Measurements from ENCODE around the gene PIGZ. TPM values are rescaled to one million over a fixed set of nuclear protein-coding genes. Genes with fewer than 3 reads are reported as not detected.

The PIGZ gene
- total RNA-seq, 1 experiment from 2014 or later, result 0.06 TPM

DNA sequence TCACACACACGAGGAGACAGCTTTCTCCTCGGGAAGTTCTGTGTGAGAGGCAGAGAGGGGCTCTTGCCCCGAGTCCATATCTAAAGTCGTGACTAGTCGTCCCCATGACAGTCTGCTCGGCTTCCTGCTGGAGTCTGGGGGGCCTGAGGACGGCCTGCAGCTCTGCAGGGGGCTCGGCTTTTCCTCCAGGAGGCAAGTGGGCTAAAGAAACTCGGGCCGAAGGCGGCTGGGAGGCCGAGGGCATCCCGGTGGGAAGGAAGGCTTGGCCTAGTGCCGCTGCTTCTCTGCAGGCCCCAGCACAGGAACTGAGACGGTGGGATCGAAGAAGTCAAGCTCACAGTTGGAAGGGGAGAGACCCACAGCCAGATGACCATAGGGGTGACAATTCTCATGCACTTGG, 25.4 kb upstream of the PIGZ start:
- Histone ChIP-seq H3K4me1 (peaks cover 21% of the 10 kb centered on the region), H3K27ac (no peak overlapping the region), H3K9me3 (replicated peaks) (no peaks in the 10 kb centered on the region), H3K36me3 (no peaks in the 10 kb centered on the region), H3K4me3 (no peak overlapping the region), H3K27me3 (no peaks in the 10 kb centered on the region)
- no peak for DNase-seq

GRCh38 chr3:196992461-196993065, 23.9 kb upstream of the PIGZ start:
- H3K4me1 ChIP-seq, result peaks cover 21% of the 10 kb centered on the region
- no peaks in the 10 kb centered on the region for H3K9me3 ChIP-seq (replicated peaks)
- no peaks in the 10 kb centered on the region for H3K27me3 ChIP-seq
- no peak for DNase-seq
- H3K36me3 ChIP-seq, result no peaks in the 10 kb centered on the region
- no peak overlapping the region for H3K27ac ChIP-seq
- no peak overlapping the region for H3K4me3 ChIP-seq

DNA sequence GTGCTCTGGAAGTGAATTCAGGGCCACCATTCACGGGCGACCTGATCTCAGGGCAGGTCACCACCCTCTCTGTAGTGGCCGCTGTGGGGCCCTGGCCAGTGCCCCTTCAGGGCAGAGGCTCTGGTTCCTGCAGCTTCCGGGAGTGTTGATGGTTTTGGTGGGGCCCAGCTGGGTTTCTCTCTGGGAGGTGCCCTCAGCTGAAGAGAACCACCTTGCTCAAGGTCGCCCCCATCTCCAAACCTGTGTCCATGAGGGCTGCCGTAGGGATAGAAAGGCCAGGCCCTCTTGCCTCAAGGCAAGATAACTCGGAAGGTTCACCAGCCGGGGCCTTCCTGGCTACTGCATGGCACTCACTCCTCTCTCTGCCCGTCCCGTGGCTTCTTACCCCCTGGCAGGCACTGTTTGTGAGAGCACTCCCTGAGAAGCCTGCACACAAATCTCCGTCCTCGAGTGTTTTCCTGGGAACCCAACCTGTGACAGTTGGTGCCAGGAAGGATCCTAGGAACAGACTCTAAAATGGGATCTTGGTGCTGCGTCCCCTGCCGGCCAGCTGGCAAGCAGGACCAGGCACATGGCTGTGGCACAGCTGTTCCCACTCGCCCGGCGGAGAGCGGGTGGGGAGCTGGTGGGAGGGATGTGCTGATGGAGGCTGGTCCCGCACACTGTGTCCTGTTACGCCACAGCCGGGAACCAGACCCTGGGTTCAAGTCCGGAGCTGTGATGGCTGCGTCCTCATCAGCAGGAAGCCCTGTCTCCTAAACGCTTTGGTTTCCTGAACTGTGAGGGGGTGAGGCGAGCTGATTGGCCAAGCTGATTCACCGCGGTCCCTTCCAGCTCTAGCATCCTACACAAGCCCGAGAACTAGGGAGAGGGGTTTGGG, 23.2 kb upstream of the PIGZ start:
- DNase-seq, result no peak
- Histone ChIP-seq H3K9me3 (replicated peaks) (no peaks in the 10 kb centered on the region), H3K4me3 (no peak overlapping the region)

GRCh38 chr3:196990601-196991007, 22.0 kb upstream of the PIGZ start:
- H3K27ac ChIP-seq, result no peak overlapping the region
- H3K27me3 ChIP-seq, result no peaks in the 10 kb centered on the region
- no peaks in the 10 kb centered on the region for H3K36me3 ChIP-seq
- H3K9me3 ChIP-seq (replicated peaks), result no peaks in the 10 kb centered on the region
- no peak overlapping the region for H3K4me3 ChIP-seq
- H3K4me1 ChIP-seq, result peaks cover 3% of the 10 kb centered on the region
- DNase-seq, result no peak

More for the DNA sequence above, 23.2 kb upstream of the PIGZ start:
- Histone ChIP-seq H3K27ac (no peak overlapping the region), H3K4me1 (peaks cover 15% of the 10 kb centered on the region), H3K36me3 (no peaks in the 10 kb centered on the region), H3K27me3 (no peaks in the 10 kb centered on the region)

DNA sequence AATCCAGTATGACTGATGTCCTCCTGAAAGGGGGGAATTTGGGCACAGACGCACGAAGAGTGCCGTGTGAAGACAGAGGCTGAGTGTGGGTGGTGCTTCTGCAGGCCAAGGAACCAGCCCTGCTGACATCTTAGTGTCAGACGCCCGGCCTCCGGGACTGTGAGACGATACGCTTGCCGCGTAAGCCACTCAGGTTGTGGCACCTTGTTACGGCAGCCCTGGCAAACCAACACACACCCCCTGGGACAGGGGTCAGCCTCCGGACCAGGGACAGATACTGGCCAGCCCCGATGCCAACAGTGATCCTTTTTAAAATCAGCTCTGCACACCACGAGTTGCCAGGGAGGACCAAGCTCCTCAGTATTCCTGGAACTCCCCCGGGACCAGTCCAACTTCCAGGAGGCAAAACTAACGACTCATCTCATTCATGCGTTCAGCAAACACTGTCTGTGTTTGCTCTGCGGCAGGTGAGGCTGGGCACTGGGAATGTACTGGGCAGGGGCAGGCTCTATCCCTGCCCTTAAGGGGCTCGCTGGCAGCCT, 21.2 kb upstream of the PIGZ start:
- DNase-seq, result no peak
- Histone ChIP-seq H3K27me3 (no peaks in the 10 kb centered on the region), H3K27ac (no peak overlapping the region), H3K4me1 (no peaks in the 10 kb centered on the region), H3K36me3 (no peaks in the 10 kb centered on the region), H3K9me3 (replicated peaks) (no peaks in the 10 kb centered on the region), H3K4me3 (no peak overlapping the region)

GRCh38 chr3:196988241-196989029, 19.8 kb upstream of the PIGZ start:
- Histone ChIP-seq H3K27me3 (no peaks in the 10 kb centered on the region), H3K36me3 (no peaks in the 10 kb centered on the region), H3K4me1 (no peaks in the 10 kb centered on the region), H3K27ac (no peak overlapping the region), H3K4me3 (no peak overlapping the region), H3K9me3 (replicated peaks) (no peaks in the 10 kb centered on the region)
- DNase-seq, result no peak

GRCh38 chr3:196987022-196987421, 18.4 kb upstream of the PIGZ start:
- no peak overlapping the region for H3K4me3 ChIP-seq
- no peaks in the 10 kb centered on the region for H3K27me3 ChIP-seq
- no peaks in the 10 kb centered on the region for H3K4me1 ChIP-seq
- no peak overlapping the region for H3K27ac ChIP-seq
- DNase-seq, result no peak
- no peaks in the 10 kb centered on the region for H3K36me3 ChIP-seq
- no peaks in the 10 kb centered on the region for H3K9me3 ChIP-seq (replicated peaks)

DNA sequence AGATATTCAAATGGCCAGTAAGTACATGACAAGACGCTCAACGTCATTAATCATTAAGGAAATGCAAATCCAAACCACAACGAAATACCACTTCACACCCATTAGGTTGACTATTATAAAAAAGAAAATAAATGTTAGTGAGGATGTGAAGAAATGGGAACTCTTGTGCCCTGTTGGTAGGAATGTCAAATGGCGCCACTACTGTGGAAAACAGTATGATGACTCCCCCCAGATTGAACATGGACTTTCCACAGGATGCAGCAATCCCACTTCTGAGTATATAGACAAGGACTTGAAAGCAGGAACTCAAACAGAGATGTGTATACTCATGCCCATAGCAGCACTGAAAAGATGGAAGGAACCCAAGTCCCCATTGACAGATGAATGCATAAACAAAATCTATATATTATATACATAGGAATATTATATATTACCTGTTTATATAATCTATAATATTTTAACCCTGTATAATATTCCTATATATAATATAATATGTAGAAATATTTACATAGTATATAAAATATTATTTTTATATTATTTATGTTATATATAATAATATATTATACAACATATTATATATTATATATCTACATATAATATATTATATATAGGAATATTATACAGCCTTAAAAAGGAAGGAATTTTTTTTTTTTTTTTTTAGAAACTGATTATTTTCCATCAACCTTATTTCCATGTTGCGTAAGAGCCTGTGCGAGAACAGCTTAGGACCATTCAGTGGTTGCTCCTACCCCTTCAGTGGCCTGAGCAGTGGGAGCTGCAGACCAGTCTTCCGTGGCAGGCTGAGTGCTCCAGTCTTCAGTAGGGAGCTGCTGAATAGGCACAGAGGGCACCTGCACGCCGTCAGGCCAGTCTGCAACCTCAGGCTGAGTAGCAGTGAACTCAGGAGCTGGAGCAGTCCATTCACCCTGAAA, 17.6 kb upstream of the PIGZ start:
- Histone ChIP-seq H3K27me3 (no peaks in the 10 kb centered on the region), H3K4me3 (no peak overlapping the region), H3K9me3 (replicated peaks) (no peaks in the 10 kb centered on the region), H3K4me1 (no peaks in the 10 kb centered on the region), H3K27ac (no peak overlapping the region), H3K36me3 (no peaks in the 10 kb centered on the region)
- DNase-seq, result no peak

GRCh38 chr3:196985298-196985697, 16.7 kb upstream of the PIGZ start:
- H3K36me3 ChIP-seq, result no peaks in the 10 kb centered on the region
- no peak overlapping the region for H3K27ac ChIP-seq
- no peaks in the 10 kb centered on the region for H3K9me3 ChIP-seq (replicated peaks)
- no peak overlapping the region for H3K4me3 ChIP-seq
- no peak for DNase-seq
- no peaks in the 10 kb centered on the region for H3K4me1 ChIP-seq
- H3K27me3 ChIP-seq, result no peaks in the 10 kb centered on the region

DNA sequence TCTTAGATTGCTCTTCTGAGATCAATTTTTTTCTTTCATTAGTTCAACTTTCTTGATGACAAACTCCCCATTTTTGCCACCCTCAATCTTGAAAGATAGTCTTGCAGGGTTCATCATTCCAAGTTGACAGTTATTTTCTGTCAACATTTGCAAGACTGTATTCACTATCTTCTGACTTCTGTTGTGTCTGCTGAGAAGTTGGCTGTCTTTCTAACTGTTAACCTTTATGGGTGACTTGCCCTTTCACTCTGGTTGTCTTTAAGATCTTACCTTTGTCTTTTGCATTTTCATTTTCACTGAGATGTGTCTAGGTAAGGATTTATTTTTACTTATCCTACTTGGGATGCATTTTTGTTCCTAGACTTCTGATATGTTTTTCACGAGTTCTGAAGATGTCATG, 14.6 kb upstream of the PIGZ start:
- H3K27ac ChIP-seq, result no peak overlapping the region
- H3K9me3 ChIP-seq (replicated peaks), result no peaks in the 10 kb centered on the region
- H3K4me1 ChIP-seq, result no peaks in the 10 kb centered on the region
- H3K27me3 ChIP-seq, result no peaks in the 10 kb centered on the region
- no peaks in the 10 kb centered on the region for H3K36me3 ChIP-seq
- H3K4me3 ChIP-seq, result no peak overlapping the region
- DNase-seq, result no peak

GRCh38 chr3:196981657-196982056, 13.0 kb upstream of the PIGZ start:
- Histone ChIP-seq H3K36me3 (no peaks in the 10 kb centered on the region), H3K4me3 (no peak overlapping the region), H3K27me3 (no peaks in the 10 kb centered on the region)

DNA sequence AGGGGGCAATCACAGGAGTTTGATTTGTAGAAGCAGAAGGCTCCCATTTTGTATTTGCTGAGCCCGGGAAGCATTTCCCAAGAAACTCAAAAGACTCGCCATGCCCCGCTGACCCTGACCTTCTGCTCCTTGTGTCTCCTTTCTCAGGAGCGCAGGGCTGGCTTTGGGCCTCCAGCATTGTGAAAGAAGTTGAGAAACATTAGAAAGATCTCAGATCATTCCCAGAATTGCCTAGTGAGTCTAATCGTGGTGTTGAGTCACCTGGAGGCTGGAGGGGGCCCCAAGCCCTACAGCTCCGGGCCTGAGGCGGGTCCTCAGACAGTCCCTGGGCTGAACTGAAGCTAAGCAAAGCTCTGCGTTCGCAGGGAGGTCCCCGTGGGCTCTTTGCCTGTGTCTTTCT, 10.9 kb upstream of the PIGZ start:
- H3K36me3 ChIP-seq, result no peaks in the 10 kb centered on the region
- H3K27ac ChIP-seq, result no peak overlapping the region
- no peaks in the 10 kb centered on the region for H3K4me1 ChIP-seq
- H3K4me3 ChIP-seq, result no peak overlapping the region
- no peak for DNase-seq
- H3K27me3 ChIP-seq, result no peaks in the 10 kb centered on the region
- H3K9me3 ChIP-seq (replicated peaks), result no peaks in the 10 kb centered on the region

More at GRCh38 chr3:196981657-196982056, 13.0 kb upstream of the PIGZ start:
- DNase-seq, result no peak
- no peaks in the 10 kb centered on the region for H3K4me1 ChIP-seq
- H3K9me3 ChIP-seq (replicated peaks), result no peaks in the 10 kb centered on the region
- H3K27ac ChIP-seq, result no peak overlapping the region

- Histone ChIP-seq H3K36me3 (no peaks in the 10 kb centered on the region), H3K27ac (no peak overlapping the region), H3K4me3 (no peak overlapping the region), H3K9me3 (replicated peaks) (peaks cover 5% of the 10 kb centered on the region; the same call in 1 of the 2 replicates), H3K27me3 (no peaks in the 10 kb centered on the region), H3K4me1 (no peaks in the 10 kb centered on the region)
- DNase-seq, result no peak
Measured at GRCh38 chr3:196976941-196977340, 8.3 kb upstream of the PIGZ start.

DNA sequence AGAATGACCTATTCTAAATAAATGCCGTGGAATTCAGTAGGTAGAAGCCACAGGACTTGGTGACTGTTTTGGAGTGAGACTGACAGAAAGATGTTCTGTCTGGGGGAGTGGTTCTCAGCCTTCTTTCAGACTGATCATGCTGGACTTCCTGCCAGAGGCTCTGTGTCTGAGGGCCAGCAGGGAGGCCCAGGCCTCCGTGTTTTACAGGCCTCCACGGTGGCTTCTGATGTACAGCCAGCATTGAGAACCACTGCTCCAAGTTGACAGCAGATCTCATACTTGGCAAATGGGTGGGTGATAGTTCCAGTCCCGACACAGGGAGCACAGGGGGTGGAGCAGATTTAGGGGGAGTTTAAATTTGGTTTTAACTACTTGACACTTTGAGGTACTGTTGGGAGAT, 6.7 kb upstream of the PIGZ start:
- Histone ChIP-seq H3K9me3 (replicated peaks) (peaks cover 10% of the 10 kb centered on the region), H3K27ac (no peak overlapping the region), H3K4me3 (no peak overlapping the region), H3K4me1 (no peaks in the 10 kb centered on the region), H3K36me3 (no peaks in the 10 kb centered on the region), H3K27me3 (peaks cover 3% of the 10 kb centered on the region; the same call in 1 of the 2 replicates)
- DNase-seq, result no peak
